ENCODE data around the gene ENTREP3.
"Not testable (repeated sequence)": the region's sequence is repeated elsewhere in the genome, so short reads cannot be mapped to it uniquely, and the experiment has no call there.

The ENTREP3 gene

GRCh38 chr1:155227261-155228095 is 27.8 kb downstream of the ENTREP3 start:
- peak; percentile 88 for DNase-seq (ENCODE audit: low read depth, low spot score)
- peak overlapping the region; percentile 97 for H3K27ac ChIP-seq

- no peak for DNase-seq (ENCODE audit: low read depth, low spot score)
- H3K27ac ChIP-seq: peak overlapping the region; percentile 97
These were observed 28.4 kb downstream of the ENTREP3 start for GRCh38 chr1:155226910-155227260.

- H3K27ac ChIP-seq: peak overlapping the region; percentile 97
- DNase-seq (ENCODE audit: low read depth, low spot score): no peak
These were observed 28.9 kb downstream of the ENTREP3 start for GRCh38 chr1:155226188-155226909.

GRCh38 chr1:155225404-155225759 is 29.9 kb downstream of the ENTREP3 start:
- peak overlapping the region; percentile 97 for H3K27ac ChIP-seq

GRCh38 chr1:155223047-155223446 is 32.2 kb downstream of the ENTREP3 start:
- DNase-seq (ENCODE audit: low read depth, low spot score): no peak
- peak overlapping the region; percentile 97 for H3K27ac ChIP-seq

More at GRCh38 chr1:155225404-155225759, 29.9 kb downstream of the ENTREP3 start:
- not testable (repeated sequence) for DNase-seq (ENCODE audit: low read depth, low spot score)

- not testable (repeated sequence) for DNase-seq (ENCODE audit: low read depth, low spot score)
- peak overlapping the region; percentile 85 for H3K27ac ChIP-seq
These were observed 34.9 kb downstream of the ENTREP3 start for GRCh38 chr1:155220211-155220965.

GRCh38 chr1:155219592-155220031 is 35.7 kb downstream of the ENTREP3 start:
- H3K27ac ChIP-seq: peak overlapping the region; percentile 85
- no peak for DNase-seq (ENCODE audit: low read depth, low spot score)

- DNase-seq (ENCODE audit: low read depth, low spot score): no peak
- peak overlapping the region; percentile 85 for H3K27ac ChIP-seq
These were observed 36.3 kb downstream of the ENTREP3 start for GRCh38 chr1:155218854-155219591.

GRCh38 chr1:155214702-155215101 is 40.6 kb downstream of the ENTREP3 start:
- DNase-seq (ENCODE audit: low read depth, low spot score): not testable (repeated sequence)

GRCh38 chr1:155212051-155212440 is 43.2 kb downstream of the ENTREP3 start:
- H3K27ac ChIP-seq; DNase-seq (ENCODE audit: low read depth, low spot score): not testable (repeated sequence)

More at GRCh38 chr1:155214702-155215101, 40.6 kb downstream of the ENTREP3 start:
- not testable (repeated sequence) for H3K27ac ChIP-seq

- peak overlapping the region; percentile 76 for H3K27ac ChIP-seq
These were observed 43.8 kb downstream of the ENTREP3 start for GRCh38 chr1:155211381-155212050.

GRCh38 chr1:155210314-155211104 is 44.8 kb downstream of the ENTREP3 start:
- no peak for DNase-seq (ENCODE audit: low read depth, low spot score)
- H3K27ac ChIP-seq: peak overlapping the region; percentile 76

More at GRCh38 chr1:155211381-155212050, 43.8 kb downstream of the ENTREP3 start:
- DNase-seq (ENCODE audit: low read depth, low spot score): not testable (repeated sequence)

- no peak for DNase-seq (ENCODE audit: low read depth, low spot score)
These were observed 46.0 kb downstream of the ENTREP3 start for GRCh38 chr1:155209312-155209721.

GRCh38 chr1:155208541-155209311 is 46.6 kb downstream of the ENTREP3 start, which contains the start of gene MTX1:
MTX1 (plus strand) TSS chr1:155208695; CDS start chr1:155208805, 110 bp downstream.
- no peak for DNase-seq (ENCODE audit: low read depth, low spot score)

More at GRCh38 chr1:155209312-155209721, 46.0 kb downstream of the ENTREP3 start:
- H3K27ac ChIP-seq: peak overlapping the region; percentile 76

GRCh38 chr1:155207806-155208540 is 47.3 kb downstream of the ENTREP3 start, which contains the start of gene THBS3:
THBS3 (minus strand) TSS chr1:155207897; CDS start chr1:155207876, 21 bp downstream.
- peak within 1 kb of the TSS; percentile 76 for H3K27ac ChIP-seq
- DNase-seq (ENCODE audit: low read depth, low spot score): no peak

More at GRCh38 chr1:155208541-155209311, 46.6 kb downstream of the ENTREP3 start, which contains the start of gene MTX1:
- H3K27ac ChIP-seq: peak within 1 kb of the TSS; percentile 76

All from epithelial cell of prostate (primary cell).